Measurements from ENCODE around the gene LY6G6F. TPM values are rescaled to one million over a fixed set of nuclear protein-coding genes. Genes with fewer than 3 reads are reported as not detected.

LY6G6F gene
- total and polyA plus RNA-seq, 2 experiments from 2014 or later = not detected

- Mint-ChIP-seq H3K9me3 (no peaks in the 10 kb centered on the region), H3K4me3 (peak overlapping the region; percentile 90; the same call in 1 of the 3 replicates), H3K4me1 (peaks cover 35% of the 10 kb centered on the region), H3K27ac (peak overlapping the region; percentile 80; the same call in 1 of the 2 replicates), H3K36me3 (ENCODE audit: low read depth) (peaks cover 31% of the 10 kb centered on the region), H3K27me3 (ENCODE audit: insufficient read depth, low read depth, poor library complexity) (peaks cover 24% of the 10 kb centered on the region)
- no peak for ATAC-seq
- Histone ChIP-seq H4K20me1 (replicated peaks; ENCODE audit: insufficient read depth) (no peaks in the 10 kb centered on the region; the same call in 1 of the 2 replicates), H3F3A (replicated peaks; ENCODE audit: low read depth) (peaks cover 17% of the 10 kb centered on the region), H3K27me3 (ENCODE audit: insufficient read depth) (no peaks in the 10 kb centered on the region), H3K27ac (ENCODE audit: low read depth) (no peak overlapping the region), H3K4me3 (no peak overlapping the region), H3K36me3 (ENCODE audit: insufficient read depth) (peaks cover 4% of the 10 kb centered on the region; the same call in 1 of the 2 replicates), H3K4me1 (ENCODE audit: insufficient read depth) (peaks cover 13% of the 10 kb centered on the region), H3K4me2 (no peak overlapping the region), H2AFZ (no peak overlapping the region), H3K9me2 (ENCODE audit: insufficient read depth) (no peaks in the 10 kb centered on the region), H3K79me2 (replicated peaks; ENCODE audit: insufficient read depth) (peaks cover 28% of the 10 kb centered on the region)
- TF ChIP-seq ZNF114 (CRISPR knock-in tag; IDR thresholded peaks at IDR 0.05) (no peak), NANOG (IDR thresholded peaks at IDR 0.05; ENCODE audit: borderline replicate concordance) (no peak), CTCF (conservative IDR thresholded peaks at IDR 0.05; ENCODE audit: low read depth in 2 of 2) (no peak), CREB1 (CRISPR knock-in tag; IDR thresholded peaks at IDR 0.05; ENCODE audit: low read depth) (no peak), JUNB (IDR thresholded peaks at IDR 0.05; ENCODE audit: unreplicated experiment) (no peak), ETS1 (IDR thresholded peaks at IDR 0.05) (no peak), ZNF462 (CRISPR knock-in tag; IDR thresholded peaks at IDR 0.05) (no peak), POLR2AphosphoS5 (IDR thresholded peaks at IDR 0.05; ENCODE audit: low read depth) (no peak), ZNF331 (CRISPR knock-in tag; IDR thresholded peaks at IDR 0.05; ENCODE audit: low read depth) (no peak), REST (IDR thresholded peaks at IDR 0.05; ENCODE audit: unreplicated experiment) (no peak), EZH2phosphoT487 (IDR thresholded peaks at IDR 0.05; ENCODE audit: unreplicated experiment) (no peak), EZH2 (IDR thresholded peaks at IDR 0.05; ENCODE audit: low read depth, unreplicated experiment) (no peak), STAT1 (IDR thresholded peaks at IDR 0.05; ENCODE audit: unreplicated experiment) (no peak)
- no peak for DNase-seq (ENCODE audit: low spot score)
Measured at GRCh38 chr6:31658158-31658688, 48.4 kb upstream of the LY6G6F start.
